ENCODE results near the gene BIN1.

- TF ChIP-seq POLR2A (IDR thresholded peaks at IDR 0.05): no peak
- no peak for TF ChIP-seq CTCF (IDR thresholded peaks at IDR 0.05)
- no peak for TF ChIP-seq EP300 (IDR thresholded peaks at IDR 0.05)
Measured at GRCh38 chr2:127088706-127089105, 18.2 kb downstream of the BIN1 start.
